AG09309 (cell line): Measurements from ENCODE around the gene TRIM8.

Source experiments
- DNase-seq: peaks from one replicate; pipeline ENCODE4 v3.0.0-alpha.2; 2010; ENCODE audit warnings: low read depth
- H3K4me3 ChIP-seq: 2 replicates; pipeline ENCODE4 v1.5.1; 2011; ENCODE audit warnings: mild to moderate bottlenecking, low read depth, low read length, moderate library complexity; ENCODE audit not compliant: control insufficient read depth
- TF ChIP-seq, protein P1 (sequence below): IDR thresholded peaks from 2 replicates; pipeline ENCODE4 v1.5.1; 2011; ENCODE audit warnings: mild to moderate bottlenecking, low read depth, low read length, inconsistent platforms; ENCODE audit not compliant: insufficient read depth, control insufficient read depth; ENCODE audit errors: missing control alignments

TRIM8 gene

DNA sequence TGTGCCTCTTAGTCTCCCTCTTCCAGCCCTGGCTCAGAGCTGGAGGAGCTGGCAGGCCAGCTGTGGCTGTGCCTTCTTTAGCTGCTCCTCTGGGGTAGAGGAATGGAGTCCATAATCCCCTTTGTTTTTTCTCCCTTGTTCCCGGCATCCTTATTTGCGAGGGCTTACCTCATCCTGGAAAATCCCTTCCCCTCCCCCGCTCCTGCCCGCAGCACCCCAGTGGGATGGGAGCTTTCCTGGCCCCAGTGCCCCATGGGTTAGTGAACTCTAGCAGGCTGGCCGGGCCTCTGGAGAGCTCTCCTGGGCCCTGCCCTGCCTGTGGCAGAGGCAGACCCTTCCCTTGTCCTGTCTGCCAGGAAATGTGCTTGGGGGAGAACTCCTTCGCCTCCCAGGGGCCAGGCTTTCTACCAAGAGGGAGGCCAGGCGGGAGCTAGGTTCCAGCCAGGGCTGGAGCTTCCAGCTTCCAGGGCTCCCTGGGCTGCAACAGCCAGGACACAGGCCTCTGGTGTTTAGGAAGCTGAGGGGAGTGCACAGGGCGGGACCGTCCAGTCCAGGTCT, 16.5 kb upstream of the TRIM8 start:
- DNase-seq: no peak
- TF ChIP-seq, protein P1, sequence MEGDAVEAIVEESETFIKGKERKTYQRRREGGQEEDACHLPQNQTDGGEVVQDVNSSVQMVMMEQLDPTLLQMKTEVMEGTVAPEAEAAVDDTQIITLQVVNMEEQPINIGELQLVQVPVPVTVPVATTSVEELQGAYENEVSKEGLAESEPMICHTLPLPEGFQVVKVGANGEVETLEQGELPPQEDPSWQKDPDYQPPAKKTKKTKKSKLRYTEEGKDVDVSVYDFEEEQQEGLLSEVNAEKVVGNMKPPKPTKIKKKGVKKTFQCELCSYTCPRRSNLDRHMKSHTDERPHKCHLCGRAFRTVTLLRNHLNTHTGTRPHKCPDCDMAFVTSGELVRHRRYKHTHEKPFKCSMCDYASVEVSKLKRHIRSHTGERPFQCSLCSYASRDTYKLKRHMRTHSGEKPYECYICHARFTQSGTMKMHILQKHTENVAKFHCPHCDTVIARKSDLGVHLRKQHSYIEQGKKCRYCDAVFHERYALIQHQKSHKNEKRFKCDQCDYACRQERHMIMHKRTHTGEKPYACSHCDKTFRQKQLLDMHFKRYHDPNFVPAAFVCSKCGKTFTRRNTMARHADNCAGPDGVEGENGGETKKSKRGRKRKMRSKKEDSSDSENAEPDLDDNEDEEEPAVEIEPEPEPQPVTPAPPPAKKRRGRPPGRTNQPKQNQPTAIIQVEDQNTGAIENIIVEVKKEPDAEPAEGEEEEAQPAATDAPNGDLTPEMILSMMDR: no peak
- H3K4me3 ChIP-seq: no peak overlapping the region

DNA sequence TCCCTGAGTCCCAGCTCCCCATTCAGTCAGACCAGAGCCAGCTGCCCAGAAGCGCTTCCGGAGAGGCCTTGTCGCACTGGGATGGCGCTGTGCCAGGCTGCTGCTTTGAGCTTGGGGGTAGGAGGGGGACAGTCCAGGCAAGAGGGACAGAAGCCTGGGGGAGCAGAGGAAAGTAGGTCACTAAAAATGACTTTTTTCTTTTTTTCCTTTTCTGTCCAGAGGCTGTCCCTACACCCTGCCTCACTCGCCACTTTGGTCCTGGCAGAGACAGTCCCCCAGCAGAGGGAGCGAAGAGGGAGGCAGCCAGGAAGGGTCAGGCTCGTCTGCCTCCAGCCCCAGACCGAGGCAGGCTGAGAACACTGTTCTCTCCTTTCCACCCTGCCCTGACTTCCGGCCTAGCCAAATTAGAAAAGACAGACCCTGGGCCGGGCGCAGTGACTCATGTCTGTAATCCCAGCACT, 15.8 kb upstream of the TRIM8 start:
- TF ChIP-seq, protein P1: no peak
- no peak overlapping the region for H3K4me3 ChIP-seq
- no peak for DNase-seq

DNA sequence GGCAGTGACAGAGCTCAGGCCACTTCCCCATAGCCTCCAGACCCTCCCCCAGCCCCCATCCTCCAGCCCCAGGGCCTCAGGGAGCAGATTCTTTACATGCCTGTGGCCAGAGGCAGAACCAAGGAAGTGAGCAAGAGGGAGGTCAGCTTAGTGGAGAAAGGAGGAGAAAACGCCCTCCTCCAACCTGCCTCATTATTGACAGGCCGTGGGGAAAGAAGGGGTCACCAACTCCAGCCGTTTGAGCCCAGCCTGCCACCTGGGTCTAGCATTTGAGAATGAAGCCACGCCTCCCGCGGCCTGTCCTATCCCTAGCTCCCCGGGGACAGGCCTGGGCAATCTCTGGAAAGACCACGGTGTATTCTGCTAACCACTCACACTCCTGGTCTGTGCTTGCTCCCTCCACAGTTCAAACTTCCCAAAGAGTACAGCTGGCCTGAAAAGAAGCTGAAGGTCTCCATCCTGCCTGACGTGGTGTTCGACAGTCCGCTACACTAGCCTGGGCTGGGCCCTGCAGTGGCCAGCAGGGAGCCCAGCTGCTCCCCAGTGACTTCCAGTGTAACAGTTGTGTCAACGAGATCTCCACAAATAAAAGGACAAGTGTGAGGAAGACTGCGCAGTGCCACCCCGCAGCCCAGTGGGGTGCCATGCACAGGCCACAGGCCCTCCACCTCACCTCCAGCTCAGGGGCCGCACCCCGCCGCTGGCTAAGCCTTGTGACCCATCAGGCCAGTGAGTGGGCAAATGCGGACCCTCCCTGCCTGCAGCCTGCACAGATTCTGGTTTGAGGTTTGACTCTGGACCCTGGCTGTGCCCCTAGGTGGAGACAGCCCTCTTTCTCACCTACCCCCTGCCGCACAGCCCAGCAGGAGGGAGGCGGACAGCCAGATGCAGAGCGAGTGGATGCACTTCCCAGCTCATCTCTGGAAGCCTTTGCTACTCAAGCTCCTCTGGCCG, 14.3 kb upstream of the TRIM8 start:
- TF ChIP-seq, protein P1: no peak
- H3K4me3 ChIP-seq: no peak overlapping the region
- DNase-seq: peak; percentile 55

DNA sequence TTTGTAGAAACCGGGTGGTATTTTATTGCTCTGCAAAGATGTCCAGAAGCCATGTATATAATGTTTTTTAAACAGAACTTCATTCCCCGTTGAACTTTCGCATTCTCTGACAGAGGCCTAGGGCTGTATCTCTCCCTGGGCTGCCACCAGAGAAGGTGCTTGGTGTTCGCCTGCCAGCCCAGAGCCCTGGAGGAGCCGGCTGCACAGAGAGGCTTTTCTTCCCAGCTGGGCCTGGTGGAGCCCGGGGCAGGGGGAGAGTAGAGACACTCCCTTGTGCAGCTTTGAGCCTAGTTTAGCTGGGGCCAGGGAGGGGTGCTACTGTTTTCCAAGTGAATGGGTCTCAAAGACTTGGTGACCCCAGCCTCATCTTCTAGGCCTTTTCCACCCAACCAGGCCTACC, 13.6 kb upstream of the TRIM8 start:
- TF ChIP-seq, protein P1: no peak
- no peak overlapping the region for H3K4me3 ChIP-seq
- DNase-seq: no peak

DNA sequence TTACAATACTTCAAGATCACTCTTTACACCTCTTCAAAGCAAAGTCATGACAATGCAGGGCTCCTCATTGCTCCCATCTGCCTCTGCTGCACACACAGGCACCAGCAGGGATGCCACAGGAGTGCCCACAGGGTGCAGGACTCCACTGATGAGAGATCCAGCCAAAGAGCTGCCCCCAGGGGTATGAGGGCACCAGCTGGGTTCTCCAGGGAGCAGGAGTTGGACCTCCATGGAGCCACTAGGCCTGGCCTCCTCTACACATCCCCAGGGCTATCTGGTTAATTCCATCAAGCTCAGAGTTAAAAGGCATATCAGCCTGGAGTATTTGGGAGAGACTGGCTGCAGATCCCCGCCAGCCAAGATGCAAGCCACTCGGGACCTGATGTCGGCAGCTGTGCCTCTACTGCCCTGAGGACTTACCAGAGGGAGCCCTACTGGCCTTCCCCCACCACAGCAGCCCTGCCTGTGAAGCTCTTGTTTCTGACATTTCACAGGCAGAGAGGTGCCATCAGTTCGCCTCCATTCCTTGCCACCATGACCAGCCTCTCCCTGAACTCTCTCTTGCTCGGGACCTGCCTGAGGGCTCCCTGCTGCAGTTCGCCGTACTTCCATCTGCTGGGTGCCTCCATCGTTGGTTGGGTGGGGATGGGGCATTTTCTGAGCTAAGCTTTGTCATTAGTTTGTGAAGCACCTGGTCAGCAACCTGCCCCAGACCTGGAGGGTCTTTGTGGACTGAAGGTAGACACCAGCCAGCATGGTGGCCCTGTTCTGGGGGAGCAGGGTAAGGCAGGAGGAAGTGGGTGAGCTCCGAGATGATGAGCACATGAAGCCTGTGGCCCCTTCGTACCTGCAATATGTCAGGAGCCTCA, 12.5 kb upstream of the TRIM8 start:
- TF ChIP-seq, protein P1: no peak
- DNase-seq: no peak
- no peak overlapping the region for H3K4me3 ChIP-seq

DNA sequence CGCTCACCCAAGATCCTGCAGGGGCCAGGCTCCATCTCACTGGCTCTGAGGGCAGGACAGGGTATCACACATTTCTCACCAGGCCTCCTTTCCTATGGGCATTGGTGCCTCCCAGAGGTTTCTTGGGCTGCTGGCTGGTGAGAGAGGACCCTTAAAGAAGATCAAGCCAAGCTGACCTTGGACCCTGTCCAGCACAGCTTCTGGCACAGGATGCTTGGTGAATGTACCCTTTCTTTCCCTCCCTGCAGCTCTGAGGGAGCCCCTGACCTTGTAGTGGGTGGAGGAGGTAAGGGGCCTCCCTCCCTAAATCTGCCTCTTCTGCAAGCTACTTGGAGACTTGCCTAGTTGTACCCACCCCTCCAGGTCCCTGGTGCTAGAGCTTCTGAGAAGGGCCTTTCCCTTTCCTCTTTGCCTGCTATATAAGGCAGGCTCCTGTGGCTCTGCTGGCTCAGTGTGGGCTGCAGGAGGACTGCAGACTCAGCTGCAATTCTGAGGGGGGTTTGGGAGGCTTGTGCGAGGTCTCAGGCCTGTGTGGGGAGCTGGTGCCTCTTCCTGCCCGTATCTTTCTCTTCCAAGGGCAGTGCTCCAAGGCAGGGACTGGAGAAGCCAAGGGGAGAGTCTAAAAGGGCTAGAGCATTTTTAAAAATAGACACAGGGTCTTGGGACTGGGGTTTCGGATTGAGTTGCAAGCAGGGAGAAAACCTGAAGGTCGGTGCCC, 11.7 kb upstream of the TRIM8 start:
- DNase-seq: no peak
- TF ChIP-seq, protein P1: peak; percentile 8
- H3K4me3 ChIP-seq: no peak overlapping the region
